H1 (cell line): ENCODE data around the gene ADD1. TPM values are rescaled to one million over a fixed set of nuclear protein-coding genes. Genes with fewer than 3 reads are reported as not detected.

Experiments
- CTCF ChIA-PET: fragments of 300-600 bp; sonication (Branson Sonifier 250); formaldehyde crosslinking; loops from one replicate; lab custom pipeline; 2021; ENCODE audit not compliant: partially characterized antibody; lab: Charles Lee
- POLR2A ChIA-PET: fragments of 300-600 bp; sonication (Branson Sonifier 250); formaldehyde crosslinking; loops from one replicate; lab custom pipeline; 2021; ENCODE audit warnings: inconsistent platforms; ENCODE audit not compliant: partially characterized antibody; lab: Charles Lee
- DNase-seq, 2 experiments: peaks; one replicate each; pipeline versions ENCODE4 v3.0.0 to v3.0.0-alpha.2; 2010 to 2022; ENCODE audit warnings: low spot score in 2 of 2, low read depth in 1 of 2, mixed read lengths in 1 of 2
- FAIRE-seq: peaks from 2 replicates; lab custom pipeline; 2011; peaks lifted over from hg19 to GRCh38; lab: Jason Lieb, UNC
- H2AFZ ChIP-seq: 2 replicates; pipeline ENCODE4 v1.8.1; 2012; ENCODE audit warnings: low read length, inconsistent platforms
- H2AK5ac ChIP-seq: 2 replicates; pipeline ENCODE4 v1.6.1; 2013; ENCODE audit warnings: low read depth, low read length
- H2BK120ac ChIP-seq: replicated peaks from 2 replicates; pipeline ENCODE3; 2013; ENCODE audit warnings: low read depth, low read length, inconsistent platforms
- H2BK12ac ChIP-seq: 2 replicates; pipeline ENCODE4 v1.6.1; 2013; ENCODE audit warnings: low read depth, low read length
- H2BK15ac ChIP-seq: 2 replicates; pipeline ENCODE4 v1.6.1; 2013; ENCODE audit warnings: low read length
- H2BK20ac ChIP-seq: 2 replicates; pipeline ENCODE4 v1.6.1; 2013; ENCODE audit warnings: low read length
- H2BK5ac ChIP-seq: 2 replicates; pipeline ENCODE4 v1.6.1; 2013; ENCODE audit warnings: low read depth, low read length
- H3K14ac ChIP-seq: 2 replicates; pipeline ENCODE4 v1.6.1; 2013; ENCODE audit warnings: inconsistent platforms; ENCODE audit not compliant: insufficient read length
- H3K18ac ChIP-seq: 2 replicates; pipeline ENCODE4 v1.6.1; 2013; ENCODE audit warnings: low read length; ENCODE audit errors: extremely low read depth
- H3K23ac ChIP-seq: 2 replicates; pipeline ENCODE4 v1.6.1; 2013; ENCODE audit warnings: inconsistent platforms; ENCODE audit not compliant: insufficient read length
- H3K23me2 ChIP-seq: 2 replicates; pipeline ENCODE4 v1.6.1; 2013; ENCODE audit warnings: low read depth, low read length
- H3K27ac ChIP-seq: 2 replicates; pipeline ENCODE4 v1.6.1; 2011; ENCODE audit warnings: low read depth, low read length, inconsistent platforms
- H3K27me3 ChIP-seq, 4 experiments: replicated peaks in 1 of 4; 1 replicate in 1 of 4; 2 replicates in 3 of 4; pipeline versions ENCODE4 v1.6.1 to v1.8.1; 2011 to 2013; ENCODE audit warnings: low read length in 3 of 4, mild to moderate bottlenecking in 3 of 4, inconsistent platforms in 2 of 4, mixed read lengths in 2 of 4, moderate library complexity in 1 of 4; ENCODE audit not compliant: control insufficient read depth in 3 of 4, insufficient read depth in 3 of 4; ENCODE audit errors: extremely low read depth in 1 of 4
- H3K36me3 ChIP-seq, 4 experiments: 2 replicates each; pipeline versions ENCODE4 v1.6.1 to v1.8.1; 2011 to 2013; ENCODE audit warnings: mild to moderate bottlenecking in 4 of 4, low read length in 3 of 4, moderate library complexity in 2 of 4, control low read depth in 1 of 4, inconsistent platforms in 1 of 4; ENCODE audit not compliant: insufficient read depth in 4 of 4, control insufficient read depth in 2 of 4
- H3K4ac ChIP-seq: replicated peaks from 2 replicates; pipeline ENCODE3; 2013; ENCODE audit warnings: low read length, low read depth, mixed read lengths, inconsistent platforms; ENCODE audit not compliant: insufficient read length
- H3K4me1 ChIP-seq, 4 experiments: replicated peaks in 1 of 4; 1 replicate in 1 of 4; 2 replicates in 3 of 4; pipeline versions ENCODE4 v1.6.1 to v1.8.1; 2011 to 2013; ENCODE audit warnings: low read length in 3 of 4, inconsistent platforms in 2 of 4, mixed read lengths in 1 of 4; ENCODE audit not compliant: insufficient read depth in 4 of 4, control insufficient read depth in 3 of 4
- H3K4me2 ChIP-seq, 2 experiments: 2 replicates each; pipeline versions ENCODE4 v1.6.1 to v1.8.1; 2011 to 2013; ENCODE audit warnings: low read depth in 2 of 2, low read length in 2 of 2, control low read depth in 1 of 2, inconsistent platforms in 1 of 2, mild to moderate bottlenecking in 1 of 2; ENCODE audit not compliant: insufficient read depth in 1 of 2
- H3K4me3 ChIP-seq, 4 experiments: fragments of 200-600, 300-600 bp in 1 of 4; sonication (generic), shearing (Covaris generic), sonication (Bioruptor Twin) in 1 of 4; 2 replicates each; pipeline versions ENCODE4 v1.5.1 to v1.8.1; 2011 to 2016; ENCODE audit warnings: low read length in 4 of 4, low read depth in 3 of 4, control low read depth in 2 of 4, inconsistent platforms in 2 of 4, mild to moderate bottlenecking in 2 of 4, mixed read lengths in 1 of 4, moderate library complexity in 1 of 4; ENCODE audit not compliant: insufficient read depth in 2 of 4; ENCODE audit errors: extremely low read depth in 1 of 4
- H3K56ac ChIP-seq: replicated peaks from 2 replicates; pipeline ENCODE3; 2013; ENCODE audit warnings: low read depth, mild to moderate bottlenecking, mixed read lengths, low read length, inconsistent platforms; ENCODE audit not compliant: insufficient read length
- H3K79me1 ChIP-seq: 2 replicates; pipeline ENCODE4 v1.6.1; 2013; ENCODE audit warnings: low read depth, low read length, control low read depth
- H3K79me2 ChIP-seq, 2 experiments: 2 replicates each; pipeline versions ENCODE4 v1.6.1 to v1.8.1; 2012 to 2013; ENCODE audit warnings: low read length in 2 of 2, mild to moderate bottlenecking in 2 of 2, inconsistent platforms in 1 of 2; ENCODE audit not compliant: insufficient read depth in 2 of 2, control insufficient read depth in 1 of 2
- H3K9ac ChIP-seq, 4 experiments: replicated peaks in 1 of 4; 1 replicate in 1 of 4; 2 replicates in 3 of 4; pipeline versions ENCODE4 v1.6.1 to v1.8.1; 2011 to 2013; ENCODE audit warnings: low read depth in 3 of 4, low read length in 3 of 4, control low read depth in 2 of 4, mild to moderate bottlenecking in 2 of 4, moderate library complexity in 2 of 4, inconsistent platforms in 1 of 4; ENCODE audit errors: extremely low read depth in 1 of 4
- H3K9me3 ChIP-seq, 2 experiments: 2 replicates each; pipeline versions ENCODE4 v1.6.1 to v1.8.1; 2012 to 2013; ENCODE audit warnings: mild to moderate bottlenecking in 2 of 2, moderate library complexity in 2 of 2, control low read depth in 1 of 2, inconsistent platforms in 1 of 2, low read depth in 1 of 2, low read length in 1 of 2, mixed read lengths in 1 of 2; ENCODE audit not compliant: insufficient read depth in 2 of 2
- H4K20me1 ChIP-seq, 2 experiments: replicated peaks in 1 of 2; 2 replicates each; pipeline versions ENCODE3 to v1.8.1; 2011 to 2013; ENCODE audit warnings: inconsistent platforms in 2 of 2, low read length in 2 of 2, mild to moderate bottlenecking in 1 of 2; ENCODE audit not compliant: insufficient read depth in 2 of 2, control insufficient read depth in 1 of 2
- H4K5ac ChIP-seq: 2 replicates; pipeline ENCODE4 v1.6.1; 2013; ENCODE audit warnings: low read length, low read depth, mixed read lengths, inconsistent platforms; ENCODE audit not compliant: insufficient read length
- H4K8ac ChIP-seq: 2 replicates; pipeline ENCODE4 v1.8.0; 2013; ENCODE audit warnings: mild to moderate bottlenecking, moderate library complexity, low read length, inconsistent platforms; ENCODE audit not compliant: insufficient read depth; ENCODE audit errors: extremely low read depth
- H4K91ac ChIP-seq: replicated peaks from 2 replicates; pipeline ENCODE3; 2013; ENCODE audit warnings: low read length, mixed read lengths, inconsistent platforms; ENCODE audit not compliant: insufficient read length
- EP300 ChIP-seq, 2 experiments: IDR thresholded peaks; 1 replicate in 1 of 2; 2 replicates in 1 of 2; pipeline ENCODE4 v1.6.1; 2011 to 2012; ENCODE audit warnings: low read depth in 2 of 2, low read length in 2 of 2, mild to moderate bottlenecking in 2 of 2, borderline replicate concordance in 1 of 2, inconsistent platforms in 1 of 2, moderate library complexity in 1 of 2
- HDAC6 ChIP-seq: IDR thresholded peaks from one replicate; pipeline ENCODE4 v1.7.1; 2012; ENCODE audit warnings: low read depth, mild to moderate bottlenecking, inconsistent platforms, low read length, moderate library complexity
- KDM1A ChIP-seq: fragments of 200-600, 300-600 bp; sonication (generic); IDR thresholded peaks from 2 replicates; pipeline ENCODE4 v1.7.1; 2016; ENCODE audit warnings: mild to moderate bottlenecking, low read length, borderline replicate concordance
- NANOG ChIP-seq: IDR thresholded peaks from 2 replicates; pipeline ENCODE4 v1.6.1; 2011; ENCODE audit warnings: low read length, low read depth, mild to moderate bottlenecking, inconsistent platforms; ENCODE audit not compliant: insufficient read depth, poor library complexity, severe bottlenecking
- RAD21 ChIP-seq, 2 experiments: IDR thresholded peaks in 1 of 2; conservative IDR thresholded peaks in 1 of 2; 2 replicates each; pipeline ENCODE4 v1.6.1; 2011; ENCODE audit warnings: low read depth in 2 of 2, low read length in 2 of 2, improper control_type of control experiment in 1 of 2, inconsistent platforms in 1 of 2, mild to moderate bottlenecking in 1 of 2, moderate library complexity in 1 of 2
- RFX5 ChIP-seq: IDR thresholded peaks from 2 replicates; pipeline ENCODE4 v1.6.1; 2011; ENCODE audit warnings: low read depth, low read length, improper control_type of control experiment, borderline replicate concordance
- SP1 ChIP-seq: IDR thresholded peaks from 2 replicates; pipeline ENCODE4 v1.6.1; 2011; ENCODE audit warnings: low read depth, low read length
- ZNF274 ChIP-seq: IDR thresholded peaks from 2 replicates; pipeline ENCODE4 v1.7.0; 2012; ENCODE audit warnings: low read length, borderline replicate concordance; ENCODE audit errors: extremely low read depth
- WGBS, 2 experiments: shearing (Covaris generic) in 1 of 2; methylation state at CpG; one replicate each; pipeline versions ENCODE4 v1.1.6 to v1.1.7; 2013 to 2015; ENCODE audit warnings: low lambda C conversion rate in 2 of 2, mixed read lengths in 2 of 2, inconsistent platforms in 1 of 2, low coverage in 1 of 2, missing lambda C conversion rate in 1 of 2; ENCODE audit not compliant: insufficient replicate concordance in 2 of 2, insufficient coverage in 1 of 2, insufficient read length in 1 of 2; ENCODE audit errors: extremely low coverage in 1 of 2, missing lambda C conversion rate in 1 of 2; 5-methylcytosine and 5-hydroxymethylcytosine counted together
- polyA plus RNA-seq, 7 experiments: library from polyadenylated mRNA; depleted of rRNA in 3 of 7; stranded (reverse) in 5 of 7; unstranded in 2 of 7; fragments of >200 nt in 5 of 7; fragments of 200-250 nt in 2 of 7; gene quantifications; 1 replicate in 5 of 7; 2 replicates in 1 of 7; 4 replicates in 1 of 7; pipeline versions ENCODE4 v1.2.1 to v1.2.3, GENCODE V29; 2011 to 2013; ENCODE audit warnings: missing spikeins in 2 of 7, mixed read lengths in 2 of 7
- total RNA-seq: library from RNA; stranded (reverse); fragmentation: NEBNext Ultra II Directional; extraction: Animal tissue kit (Norgen Biotek cat#: 25700); gene quantifications from 2 replicates; pipeline ENCODE4 v1.2.1, GENCODE V29; 2021
- TF ChIP-seq, protein P1 (sequence below): IDR thresholded peaks from 2 replicates; pipeline ENCODE4 v1.6.1; 2011; ENCODE audit warnings: low read depth, mild to moderate bottlenecking, low read length; ENCODE audit not compliant: insufficient read depth

ADD1 gene
- total and polyA plus RNA-seq, 2 of the 8 experiments (the other 6 are each of a cell fraction or from before 2014, with no cell fraction given) = 113 to 143 TPM

DNA sequence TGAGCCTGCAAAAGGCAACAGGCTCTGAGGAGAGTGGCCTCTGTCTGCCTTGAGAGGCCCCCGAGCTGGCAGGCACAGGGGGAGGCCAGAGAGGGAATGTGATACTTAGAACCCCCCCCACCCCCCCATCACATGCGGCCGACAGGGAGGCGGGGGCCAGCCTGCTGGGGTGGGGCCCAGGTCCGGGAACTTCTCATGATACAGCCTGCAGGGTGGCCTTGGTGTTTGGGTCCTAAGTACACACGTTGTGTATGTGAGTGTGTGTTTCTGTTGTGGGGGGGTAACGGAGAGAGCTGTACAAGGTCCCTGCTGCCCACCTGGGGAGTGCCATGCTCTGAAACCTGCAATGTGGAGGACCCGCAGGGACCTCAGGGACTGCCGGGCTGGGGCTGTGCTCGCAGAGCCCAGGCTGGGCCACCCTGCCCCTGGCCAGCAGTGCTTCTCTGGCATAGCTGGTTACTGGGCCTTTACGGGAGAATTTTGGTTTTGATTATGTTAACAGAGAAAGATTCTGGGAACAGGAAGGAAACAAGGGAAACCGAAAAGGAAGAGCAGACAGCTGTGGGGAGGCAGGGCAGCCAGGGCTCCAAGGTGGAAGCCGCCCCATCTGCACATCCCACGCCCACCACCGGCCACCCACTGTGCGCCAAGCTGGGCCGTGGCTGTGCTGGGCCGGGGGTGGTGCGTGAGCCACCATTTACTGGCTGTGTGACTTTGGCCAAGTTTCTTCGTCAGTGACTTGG is 30.9 kb upstream of the ADD1 start:
- ChIA-PET CTCF (interaction anchor here (0.8 kb wide), 1 partner anchor 49 kb away, joined by 3 read pairs; no protein-coding TSS in a partner anchor), POLR2A (interaction anchor here (1.0 to 5.1 kb wide), 5 partner anchors 9 to 49 kb away, joined by 4 to 48 read pairs (median 5); partner anchors contain the start of gene SH3BP2)
- Histone ChIP-seq H3K79me1 (0 out of 2 replicates have a peak, but pooled peaks cover 3% of the 10 kb centered on the region), H2BK15ac (peak overlapping the region; percentile 51; the same call in 1 of the 2 replicates), H3K18ac (peak overlapping the region; percentile 60; the same call in 1 of the 2 replicates), H3K23ac (no peak overlapping the region), H3K4me2 (no peak overlapping the region), H3K23me2 (peaks cover 2% of the 10 kb centered on the region; the same call in 1 of the 2 replicates), H4K20me1 (peaks cover 0 to 2% of the 10 kb centered on the region in 2 experiments), H3K14ac (no peak overlapping the region), H3K4me3 (no peak overlapping the region), H2BK5ac (0 out of 2 replicates have a peak overlapping the region, but pooled peaks have one; percentile 58), H4K5ac (no peak overlapping the region), H2BK120ac (no peak overlapping the region), H3K9me3 (no peaks in the 10 kb centered on the region), H3K56ac (no peak overlapping the region), H2BK12ac (0 out of 2 replicates have a peak overlapping the region, but pooled peaks have one; percentile 10), H2BK20ac (no peak overlapping the region), H4K91ac (peak overlapping the region; percentile 54), H3K27me3 (peaks cover 0 to 7% (median 0%) of the 10 kb centered on the region in 4 experiments; a peak in 2 of 7 replicates), H3K9ac (no peak overlapping the region), H3K4ac (no peak overlapping the region), H4K8ac (peak overlapping the region; percentile 71), H3K79me2 (no peaks in the 10 kb centered on the region), H2AFZ (no peak overlapping the region), H3K27ac (no peak overlapping the region), H2AK5ac (no peak overlapping the region; the same call in 1 of the 2 replicates), H3K4me1 (peaks cover 0 to 23% (median 14%) of the 10 kb centered on the region in 4 experiments; a peak in 6 of 7 replicates)
- FAIRE-seq = no peak
- no peak for DNase-seq
- 86% methylated on average over 14 of the region's 20 CpGs; no CpG with 5 or more reads in 1 of the 2 experiments for WGBS, 2 experiments
- TF ChIP-seq RAD21 (IDR thresholded peaks at IDR 0.05 in 1 of 2, conservative IDR thresholded peaks at IDR 0.05 in 1 of 2; ENCODE audit: low read depth in 2 of 2, low read length in 2 of 2) = no peak
- TF ChIP-seq ZNF274 = no peak
- no peak for TF ChIP-seq RFX5
- TF ChIP-seq EP300 (IDR thresholded peaks at IDR 0.05; ENCODE audit: borderline replicate concordance in 1 of 2, low read depth in 2 of 2, low read length in 2 of 2) = no peak
- no peak for TF ChIP-seq NANOG
- no peak for TF ChIP-seq SP1
- TF ChIP-seq, protein P1, sequence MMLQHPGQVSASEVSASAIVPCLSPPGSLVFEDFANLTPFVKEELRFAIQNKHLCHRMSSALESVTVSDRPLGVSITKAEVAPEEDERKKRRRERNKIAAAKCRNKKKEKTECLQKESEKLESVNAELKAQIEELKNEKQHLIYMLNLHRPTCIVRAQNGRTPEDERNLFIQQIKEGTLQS = no peak
- TF ChIP-seq KDM1A = no peak
- TF ChIP-seq HDAC6 = no peak
- TF ChIP-seq, all 59 proteins: peak for 0
- no peaks in the 10 kb centered on the region for H3K36me3 ChIP-seq
